ENCODE measurements around the gene LTBP2. TPM values are rescaled to one million over a fixed set of nuclear protein-coding genes. Genes with fewer than 3 reads are reported as not detected.
A peak's percentile ranks its signal among the peaks of the same experiment; 100 is the strongest.

The LTBP2 gene
- total RNA-seq, 1 experiment from 2014 or later: 1.5 TPM

GRCh38 chr14:74509587-74510222 lies 102.3 kb downstream of the LTBP2 start:
- no peaks in the 10 kb centered on the region for H3K9me3 ChIP-seq (ENCODE audit: control insufficient read depth in 1 of 2, insufficient read depth in 1 of 2, low read depth in 1 of 2, low read length in 2 of 2)
- H4K20me1 ChIP-seq (ENCODE audit: insufficient read depth): no peaks in the 10 kb centered on the region
- CTCF ChIA-PET: interaction anchor here (1.2 kb wide), 1 partner anchor 20 kb away, joined by 3 read pairs; no protein-coding TSS in a partner anchor
- H2AFZ ChIP-seq (ENCODE audit: low read depth, low read length, poor library complexity, severe bottlenecking): no peak overlapping the region
- H3K79me2 ChIP-seq (ENCODE audit: insufficient read depth, low read length): no peaks in the 10 kb centered on the region
- DNase-seq (ENCODE audit: low read depth, low spot score): no peak
- intact Hi-C loops (cut with micrococcal nuclease): no loop called here
- no peak overlapping the region for H3K27ac ChIP-seq (ENCODE audit: low read depth, low read length)
- no peaks in the 10 kb centered on the region for H3K36me3 ChIP-seq (ENCODE audit: control insufficient read depth in 1 of 2, insufficient read depth in 2 of 2, low read length in 2 of 2)
- no peak overlapping the region for H3K9ac ChIP-seq (ENCODE audit: low read length)
- RAD21 ChIA-PET (ENCODE audit: low non-redundant PET in 1 of 2, low total read pairs in 2 of 2, uncharacterized antibody in 2 of 2, unreplicated experiment in 2 of 2): no interaction called here
- no TSS peak for BruUV-seq (replicated peaks)
- ATAC-seq: no peak
- peak overlapping the region; percentile 61; the same call in 1 of the 2 replicates for H3K4me2 ChIP-seq (ENCODE audit: low read length)
- POLR2A ChIA-PET: no interaction called here
- no peak overlapping the region for H3K4me3 ChIP-seq (replicated peaks in 1 of 2; ENCODE audit: low read depth in 1 of 2, low read length in 2 of 2)
- H3K4me1 ChIP-seq (ENCODE audit: control insufficient read depth in 1 of 2, insufficient read depth in 2 of 2, low read length in 2 of 2): peaks cover 0 to 20% of the 10 kb centered on the region in 2 experiments; a peak in 2 of 4 replicates
- no peaks in the 10 kb centered on the region for H3K9me2 ChIP-seq (ENCODE audit: insufficient read depth)
- H3K27me3 ChIP-seq (ENCODE audit: insufficient read depth, low read length): no peaks in the 10 kb centered on the region
- TF ChIP-seq YY1 (IDR thresholded peaks at IDR 0.05; ENCODE audit: extremely low read depth, insufficient replicate concordance, low read depth, low read length) (no peak), ZFX (IDR thresholded peaks at IDR 0.05) (no peak), SRF (IDR thresholded peaks at IDR 0.05; ENCODE audit: low read depth) (no peak), TCF7L2 (IDR thresholded peaks at IDR 0.05; ENCODE audit: borderline replicate concordance, extremely low read depth, insufficient read depth, insufficient read length) (no peak), ZBTB33 (IDR thresholded peaks at IDR 0.05; ENCODE audit: extremely low read depth, insufficient replicate concordance, low read length) (no peak), POLR2AphosphoS5 (IDR thresholded peaks at IDR 0.05; ENCODE audit: low read depth, low read length) (no peak), ELF1 (IDR thresholded peaks at IDR 0.05; ENCODE audit: borderline replicate concordance, low read depth) (no peak), ZNF274 (IDR thresholded peaks at IDR 0.05; ENCODE audit: low read depth, low read length) (no peak)
